PFSK-1 (cell line): ENCODE results near the gene POMT1.

Source experiments
- POLR2AphosphoS5 ChIP-seq: IDR thresholded peaks from 2 replicates; pipeline ENCODE4 v1.6.1; 2012; ENCODE audit warnings: low read depth, mild to moderate bottlenecking, control low read depth, low read length, moderate library complexity
- SIN3A ChIP-seq: IDR thresholded peaks from 2 replicates; pipeline ENCODE4 v1.6.1; 2012; ENCODE audit warnings: mild to moderate bottlenecking, low read length, moderate library complexity, borderline replicate concordance; ENCODE audit not compliant: insufficient read depth

DNA sequence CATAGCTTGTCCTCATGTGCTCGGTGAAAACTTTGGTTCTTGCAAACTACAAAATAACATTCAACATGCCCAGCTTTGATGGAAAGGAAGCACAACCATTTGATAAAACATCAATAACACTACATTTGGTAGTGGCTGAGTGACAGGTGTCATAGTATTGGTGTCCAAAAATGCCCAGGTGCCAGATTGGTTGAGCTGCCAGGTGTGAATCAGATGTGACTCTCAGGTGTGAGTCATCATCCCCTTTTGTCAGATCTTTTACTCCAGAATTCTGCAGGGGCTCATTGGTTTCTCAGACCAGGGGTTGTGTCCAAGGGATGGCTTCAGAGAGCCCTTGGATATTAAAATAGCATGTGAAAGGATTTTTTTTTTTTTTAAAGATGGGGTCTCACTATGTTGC, 22.5 kb upstream of the POMT1 start:
- TF ChIP-seq POLR2AphosphoS5 = no peak
- no peak for TF ChIP-seq SIN3A
